Hepatic stellate cell (primary cell): ENCODE data around the gene CPEB3.
"Not testable (repeated sequence)": the region's sequence is repeated elsewhere in the genome, so short reads cannot be mapped to it uniquely, and the experiment has no call there.

Source experiments
- DNase-seq: peaks from one replicate; pipeline ENCODE4 v3.0.0; 2011; ENCODE audit warnings: low spot score

CPEB3 gene

DNA sequence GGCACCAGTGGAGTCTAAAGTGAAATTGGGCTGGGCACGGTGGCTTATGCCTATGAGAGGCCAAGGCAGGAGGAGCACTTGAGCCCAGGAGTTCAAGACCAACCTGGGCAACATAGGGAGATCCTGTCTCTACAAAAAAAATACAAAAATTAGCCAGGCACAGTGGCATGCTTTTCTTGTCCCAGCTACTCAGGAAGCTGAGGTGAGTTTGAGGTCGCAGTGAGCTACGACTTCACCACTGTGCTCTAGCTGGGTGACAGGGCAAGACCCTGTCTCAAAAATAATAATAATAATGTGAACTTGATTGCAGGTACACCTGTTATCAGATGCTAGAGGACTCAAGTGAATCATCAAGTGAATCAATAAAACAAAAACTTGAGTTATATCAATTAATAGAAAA, 259.3 kb downstream of the CPEB3 start:
- DNase-seq = no peak

DNA sequence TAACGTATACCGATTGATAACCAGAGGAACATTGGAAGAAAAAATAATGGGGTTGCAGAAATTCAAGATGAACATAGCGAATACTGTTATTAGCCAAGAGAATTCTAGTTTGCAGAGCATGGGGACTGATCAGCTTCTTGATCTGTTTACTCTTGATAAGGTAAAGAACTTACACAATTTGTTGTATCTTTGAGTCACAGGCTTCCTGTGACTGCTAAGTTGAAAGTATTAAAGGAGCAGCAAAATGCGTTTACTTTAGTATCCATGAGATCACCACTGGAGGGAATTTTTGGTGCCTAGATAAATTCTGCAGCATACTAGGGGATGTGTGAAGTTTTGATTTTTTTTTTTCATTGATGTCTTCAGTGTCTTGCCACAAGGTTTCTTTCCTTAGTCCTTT, 263.7 kb downstream of the CPEB3 start:
- DNase-seq = no peak

DNA sequence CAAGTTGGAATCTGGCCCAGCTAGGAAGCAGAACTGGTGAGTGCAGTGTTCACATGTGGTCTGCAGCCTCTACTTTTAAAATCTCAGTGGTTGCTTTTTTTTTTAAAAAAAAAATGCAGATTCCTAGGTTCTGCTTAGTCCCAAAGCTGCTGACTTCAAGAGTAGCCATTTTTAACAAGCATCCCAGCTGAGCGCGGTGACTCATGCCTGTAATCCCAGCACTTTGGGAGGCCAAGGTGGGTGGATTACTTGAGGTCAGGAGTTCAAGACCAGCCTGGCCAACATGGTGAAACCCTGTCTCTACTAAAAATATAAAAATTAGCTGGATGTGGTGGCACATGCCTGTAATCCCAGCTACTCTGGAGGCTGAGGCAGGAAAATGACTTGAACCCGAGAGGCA, 265.5 kb downstream of the CPEB3 start:
- DNase-seq = not testable (repeated sequence)

DNA sequence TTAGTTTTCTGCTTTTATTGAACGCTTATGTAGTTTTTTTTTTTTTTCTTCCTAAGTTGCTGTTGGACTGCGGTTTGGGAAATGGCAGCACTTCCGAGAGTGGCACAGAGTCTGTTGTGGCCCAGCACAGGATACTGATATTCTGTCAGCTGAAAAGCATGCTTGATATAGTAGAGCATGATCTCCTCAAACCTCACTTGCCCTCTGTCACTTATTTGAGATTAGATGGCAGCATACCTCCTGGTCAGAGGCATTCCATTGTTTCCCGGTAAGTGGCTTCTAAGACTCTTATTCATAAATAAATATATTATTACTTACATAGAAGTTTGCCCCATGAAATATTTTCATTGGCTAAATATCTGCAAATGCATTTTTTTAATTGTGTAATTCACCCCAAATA, 266.2 kb downstream of the CPEB3 start:
- no peak for DNase-seq

DNA sequence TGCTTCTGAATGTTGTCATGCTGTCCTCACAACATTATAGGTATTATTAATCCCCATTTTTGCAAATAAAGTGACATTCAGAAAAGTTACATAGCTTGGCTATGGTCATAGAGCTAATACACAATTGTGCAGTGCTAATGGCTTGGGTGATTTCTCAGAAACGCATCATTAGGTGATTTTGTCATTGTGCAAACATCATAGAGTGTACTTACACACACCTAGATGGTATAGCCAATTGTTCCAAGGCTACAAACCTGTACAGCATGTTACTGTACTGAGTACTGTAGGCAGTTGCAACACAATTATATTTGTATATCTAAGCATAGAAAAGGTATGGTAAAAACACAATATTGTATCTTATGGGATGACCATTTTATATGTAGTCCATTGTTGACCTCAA, 276.3 kb downstream of the CPEB3 start:
- DNase-seq = no peak

DNA sequence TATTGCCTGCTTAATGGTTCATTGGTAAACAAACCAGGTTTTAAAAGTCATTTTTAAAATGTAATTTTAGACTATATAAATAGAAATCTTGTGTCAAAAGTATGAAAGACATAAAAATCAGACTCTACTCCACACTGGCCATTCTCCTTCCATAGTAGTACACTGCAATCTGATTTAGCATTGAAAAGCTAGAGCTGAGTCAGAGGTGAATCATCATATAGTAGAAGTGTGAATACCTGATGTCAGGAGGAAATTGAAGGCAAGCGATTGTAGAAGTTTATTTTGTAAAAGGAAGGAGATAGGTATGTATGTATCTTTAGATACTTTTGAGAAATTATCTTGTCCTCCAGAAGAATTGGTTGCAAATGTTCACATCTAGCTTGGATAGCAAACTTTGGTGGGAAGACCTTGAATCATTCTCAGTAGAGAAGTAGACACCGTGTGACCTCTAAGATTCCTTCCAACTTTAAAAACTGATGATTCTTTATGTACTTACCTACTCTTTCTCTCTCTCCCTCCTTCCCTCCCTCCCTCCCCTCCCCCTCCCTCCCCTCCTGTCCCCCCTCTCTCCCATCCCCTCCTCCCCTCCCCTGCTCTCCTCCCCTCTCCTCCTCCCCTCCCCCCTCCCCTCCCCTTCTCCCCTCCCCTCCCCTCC, 279.2 kb downstream of the CPEB3 start:
- DNase-seq = peak; percentile 28

DNA sequence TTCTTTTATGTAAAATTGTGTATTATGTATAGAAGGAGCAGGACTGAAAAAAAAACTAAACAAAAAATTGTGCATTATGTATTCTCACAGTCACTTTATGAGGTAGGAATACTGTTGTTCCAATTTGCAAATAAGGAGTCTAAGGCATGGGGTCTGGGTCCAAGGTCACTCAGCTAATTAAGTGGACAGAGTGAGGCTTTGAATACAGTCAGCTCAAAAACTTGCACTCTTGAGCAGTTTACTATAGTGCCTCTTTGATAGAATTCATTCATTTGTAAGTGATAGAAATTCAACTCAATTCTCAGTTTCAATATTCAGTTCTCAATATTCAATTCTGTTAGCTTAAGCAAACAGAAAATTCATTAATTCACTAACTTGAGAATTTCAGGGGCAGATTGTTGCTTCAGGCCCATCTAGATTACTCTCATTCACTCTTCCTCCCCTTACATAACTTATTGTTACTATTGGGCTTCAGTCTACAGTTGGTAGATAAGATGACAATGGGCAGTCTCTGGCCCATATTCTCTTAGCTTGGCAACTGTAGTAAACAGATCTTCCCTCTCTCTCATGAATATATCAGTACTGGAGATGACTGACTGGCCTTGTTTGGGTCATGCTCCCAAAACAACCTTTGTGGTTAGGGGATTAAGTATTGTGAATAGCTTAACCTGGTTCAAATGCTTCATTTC, 280.7 kb downstream of the CPEB3 start:
- no peak for DNase-seq

DNA sequence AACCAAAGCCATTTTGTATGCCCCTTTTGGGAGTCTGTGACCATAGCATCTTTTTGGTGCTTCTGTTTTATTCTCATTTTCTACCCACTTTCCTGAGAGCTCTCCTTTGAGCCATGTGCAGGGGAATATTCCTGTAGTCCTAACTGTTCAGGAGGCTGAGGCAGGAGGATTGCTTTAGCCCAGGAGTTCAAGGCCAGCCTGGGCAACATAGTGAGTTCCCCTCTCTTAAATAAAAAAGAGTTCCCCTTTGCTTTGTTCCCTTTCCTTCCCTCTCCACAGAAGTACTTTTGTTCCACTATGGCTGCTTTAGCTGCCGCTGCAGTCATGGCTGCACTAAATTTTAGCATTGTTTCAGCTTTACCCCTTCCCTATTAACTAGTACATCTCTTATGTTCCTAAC, 281.4 kb downstream of the CPEB3 start:
- DNase-seq = no peak

DNA sequence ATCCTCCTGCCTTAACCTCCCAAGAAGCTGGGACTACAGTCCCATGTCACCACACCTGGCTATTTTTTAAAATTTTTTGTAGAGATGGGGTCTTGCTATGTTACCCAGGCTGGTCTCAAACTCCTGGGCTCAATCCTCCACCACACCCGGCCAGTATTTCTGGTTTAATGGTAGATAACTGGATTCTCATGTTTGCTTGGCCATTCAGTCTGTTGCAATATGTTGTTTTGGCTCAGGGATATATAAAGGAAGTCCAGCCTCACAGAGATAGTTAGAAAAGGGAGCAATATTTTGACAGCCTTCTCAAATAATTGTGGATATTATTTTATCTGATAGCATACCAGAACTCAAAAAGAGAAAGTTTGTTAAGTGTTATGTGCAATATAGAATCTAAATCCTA, 284.9 kb downstream of the CPEB3 start:
- DNase-seq = no peak

DNA sequence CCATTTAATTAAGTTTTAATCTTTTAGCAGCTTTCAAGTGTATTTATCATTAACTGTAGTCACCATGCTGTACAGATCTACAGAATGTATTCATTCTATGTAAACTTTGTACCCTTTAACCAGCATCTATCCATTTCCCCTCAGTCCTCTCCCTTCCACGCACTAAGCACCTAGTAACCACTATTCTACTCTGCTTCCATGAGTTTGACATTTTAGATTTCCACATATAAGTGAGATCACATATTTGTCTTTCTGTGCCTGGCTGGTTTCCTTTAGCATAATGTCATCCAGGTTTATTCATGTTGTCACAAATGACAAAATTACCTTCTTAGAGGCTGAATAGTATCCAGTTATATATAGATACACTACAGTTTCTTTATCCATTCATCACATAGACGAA, 287.6 kb downstream of the CPEB3 start:
- no peak for DNase-seq

DNA sequence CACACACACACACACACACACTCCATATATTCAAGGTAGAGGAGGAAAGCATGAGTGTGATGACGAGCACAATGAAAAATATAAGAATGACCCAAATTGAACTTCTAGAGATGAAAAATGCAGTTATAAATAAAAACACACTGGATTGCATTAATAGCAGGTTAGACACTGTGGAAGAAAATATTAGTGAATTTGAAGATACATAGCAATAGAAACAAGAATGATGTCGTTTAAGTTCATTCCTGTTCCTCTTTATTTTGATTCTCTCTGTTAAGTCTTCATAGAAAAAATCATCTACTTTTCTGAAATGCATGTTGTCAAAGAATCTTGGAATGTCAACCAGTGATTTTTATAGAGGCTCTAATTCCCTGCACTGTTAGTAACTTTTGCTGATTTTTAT, 288.9 kb downstream of the CPEB3 start:
- no peak for DNase-seq

DNA sequence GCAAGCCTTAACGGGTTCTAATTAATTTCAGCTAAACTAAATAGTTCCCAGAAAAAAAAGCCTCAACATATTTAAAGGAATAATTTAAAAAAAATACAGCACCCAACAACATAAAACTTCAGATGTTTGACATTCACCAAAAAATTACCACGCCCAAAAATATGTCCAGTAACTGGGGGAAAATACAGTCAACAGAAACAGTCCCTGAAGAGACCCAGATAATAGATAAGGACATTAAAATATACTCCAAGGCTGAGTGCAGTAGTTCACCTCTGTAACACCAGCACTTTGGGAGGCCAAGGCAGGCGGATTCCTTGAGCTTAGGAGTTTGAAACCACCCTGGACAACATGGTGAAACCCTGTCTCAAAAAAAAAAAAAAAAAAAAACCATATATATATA, 289.3 kb downstream of the CPEB3 start:
- DNase-seq = no peak
